ENCODE measurements around the gene C20orf173.
"Not testable (repeated sequence)": the region's sequence is repeated elsewhere in the genome, so short reads cannot be mapped to it uniquely, and the experiment has no call there.

Gene C20orf173

GRCh38 chr20:35544941-35545340, 15.5 kb upstream of the C20orf173 start:
- not testable (repeated sequence) for DNase-seq

- no peak for DNase-seq
These were observed 15.0 kb upstream of the C20orf173 start for GRCh38 chr20:35544436-35544835.

- DNase-seq, result no peak
These were observed 13.5 kb upstream of the C20orf173 start for GRCh38 chr20:35542990-35543389.

GRCh38 chr20:35541783-35542662, 12.6 kb upstream of the C20orf173 start, which contains the start of gene ERGIC3:
TSS of gene ERGIC3 (plus strand) at chr20:35542078. CDS start at chr20:35542098, 20 bp downstream.
- peak; percentile 98 for DNase-seq

GRCh38 chr20:35541118-35541782, 11.8 kb upstream of the C20orf173 start:
- DNase-seq, result no peak

- peak; percentile 14 for DNase-seq
These were observed 10.3 kb upstream of the C20orf173 start for GRCh38 chr20:35539756-35540212.

GRCh38 chr20:35527122-35527769, 2.2 kb downstream of the C20orf173 start:
- DNase-seq, result no peak

GRCh38 chr20:35525639-35526038, 3.8 kb downstream of the C20orf173 start:
- no peak for DNase-seq

GRCh38 chr20:35523298-35523888, 6.1 kb downstream of the C20orf173 start:
- DNase-seq, result peak; percentile 21

- no peak for DNase-seq
These were observed 10.5 kb downstream of the C20orf173 start for GRCh38 chr20:35518955-35519354.

GRCh38 chr20:35517767-35518166, 11.7 kb downstream of the C20orf173 start:
- DNase-seq, result not testable (repeated sequence)

GRCh38 chr20:35517125-35517524, 12.3 kb downstream of the C20orf173 start:
- no peak for DNase-seq

GRCh38 chr20:35515949-35516645, 13.4 kb downstream of the C20orf173 start:
- no peak for DNase-seq

GRCh38 chr20:35515341-35515740, 14.1 kb downstream of the C20orf173 start:
- no peak for DNase-seq

- no peak for DNase-seq
These were observed 15.0 kb downstream of the C20orf173 start for GRCh38 chr20:35514371-35514932.

GRCh38 chr20:35511814-35512420, 17.5 kb downstream of the C20orf173 start:
- DNase-seq, result no peak

- DNase-seq, result no peak
These were observed 18.3 kb downstream of the C20orf173 start for GRCh38 chr20:35510951-35511735.

- DNase-seq, result no peak
These were observed 20.8 kb downstream of the C20orf173 start for GRCh38 chr20:35508493-35509218.

GRCh38 chr20:35506872-35507638, 22.4 kb downstream of the C20orf173 start:
- DNase-seq, result no peak
